GM21717 (cell line): ENCODE measurements around the gene EFNA5.

Experiments used
- ATAC-seq: cut with Tn5 transposase; IDR thresholded peaks from one replicate; pipeline ENCODE4 v1.9.1; 2021; ENCODE audit warnings: mild to moderate bottlenecking, moderate library complexity; ENCODE audit not compliant: unreplicated experiment

EFNA5 gene

GRCh38 chr5:107383414-107383813 is 287.3 kb downstream of the EFNA5 start:
- no peak for ATAC-seq

GRCh38 chr5:107381189-107381856 is 289.4 kb downstream of the EFNA5 start:
- ATAC-seq = no peak

DNA sequence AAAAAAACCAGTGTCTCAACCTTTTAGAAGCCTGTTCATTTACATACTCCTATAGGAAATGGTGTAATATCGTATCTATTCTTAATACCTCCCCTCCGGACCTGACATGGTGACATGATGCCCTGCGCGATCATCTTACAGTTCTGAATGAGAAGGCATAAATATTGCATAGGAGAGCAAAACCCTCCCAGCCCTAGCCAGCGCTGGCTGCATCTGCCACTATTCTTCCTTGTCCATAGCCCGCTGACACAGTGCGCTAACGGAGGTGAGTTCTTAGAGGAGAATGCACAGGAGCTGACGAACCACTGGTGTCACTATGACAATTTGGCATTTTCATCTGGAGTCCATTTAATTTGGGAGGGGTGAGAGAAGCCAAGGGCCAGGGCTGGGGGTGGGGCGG is 290.1 kb downstream of the EFNA5 start:
- no peak for ATAC-seq

DNA sequence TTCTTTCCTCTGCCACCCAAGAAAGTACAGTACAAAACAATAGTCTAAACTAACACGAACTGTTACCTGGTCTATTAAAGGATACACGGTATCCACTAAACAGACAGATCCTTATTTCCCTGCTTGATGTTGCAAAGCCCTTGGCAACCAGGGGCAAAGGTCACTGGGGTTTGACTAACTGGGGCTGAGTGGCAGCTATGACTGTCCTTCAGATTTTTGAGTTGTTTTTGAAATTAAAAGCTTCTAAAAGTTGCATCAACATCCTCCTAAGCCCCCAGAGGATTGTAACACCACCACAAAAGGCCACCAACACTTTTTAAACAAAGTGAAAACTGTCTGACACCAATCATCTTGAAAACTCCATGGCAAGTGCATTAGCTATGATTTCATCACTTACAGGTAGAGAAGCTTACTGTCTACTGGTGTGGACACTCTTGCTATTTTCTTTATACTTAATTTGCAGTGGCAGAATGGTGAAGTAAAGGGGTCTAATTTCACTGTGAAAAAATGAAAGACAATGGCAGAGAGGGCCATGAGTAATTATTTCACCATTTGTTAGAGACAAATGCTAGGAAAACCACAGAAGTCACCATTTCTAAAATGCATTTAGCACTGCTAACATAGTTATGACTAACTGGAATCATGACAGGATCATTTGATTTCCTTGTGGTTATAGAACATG is 292.4 kb downstream of the EFNA5 start:
- no peak for ATAC-seq

GRCh38 chr5:107377277-107377609 is 293.5 kb downstream of the EFNA5 start:
- no peak for ATAC-seq

DNA sequence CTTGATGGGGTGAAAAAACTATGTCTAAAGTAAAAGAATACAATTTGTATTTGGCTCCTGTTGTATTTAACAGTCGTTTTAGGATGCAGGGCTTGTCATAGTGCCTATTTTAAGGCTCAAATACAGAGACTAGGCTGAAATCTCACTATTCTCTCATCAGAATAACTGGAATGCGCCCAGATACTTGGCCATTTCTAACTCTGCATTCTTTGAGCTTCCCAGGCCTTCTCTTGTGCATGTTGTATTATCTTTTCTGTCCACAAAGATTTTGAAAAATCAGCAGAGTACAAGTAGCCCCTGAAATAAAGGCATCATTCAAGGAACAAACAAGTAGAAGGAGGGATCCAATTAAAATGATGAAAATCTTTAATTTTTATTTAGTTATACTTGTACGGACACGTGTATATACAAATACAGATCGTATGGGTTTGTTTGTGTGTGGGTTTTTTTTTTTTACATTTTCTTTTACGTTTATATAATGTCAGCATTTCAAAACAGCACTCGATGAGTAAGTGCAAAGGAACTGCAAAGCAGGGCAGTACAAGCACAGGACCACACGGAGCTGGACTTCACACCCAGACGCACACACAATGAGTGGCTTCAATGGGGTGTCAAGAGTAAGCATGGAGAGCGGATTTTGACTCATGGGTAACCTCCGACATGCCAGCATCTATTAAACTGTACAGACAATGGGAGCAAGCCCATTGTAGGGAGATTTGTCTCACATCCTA is 294.0 kb downstream of the EFNA5 start:
- ATAC-seq = no peak

GRCh38 chr5:107373549-107374263 is 297.0 kb downstream of the EFNA5 start:
- ATAC-seq = peak; percentile 66

- ATAC-seq = no peak
These were observed 297.9 kb downstream of the EFNA5 start for GRCh38 chr5:107372723-107373450.

DNA sequence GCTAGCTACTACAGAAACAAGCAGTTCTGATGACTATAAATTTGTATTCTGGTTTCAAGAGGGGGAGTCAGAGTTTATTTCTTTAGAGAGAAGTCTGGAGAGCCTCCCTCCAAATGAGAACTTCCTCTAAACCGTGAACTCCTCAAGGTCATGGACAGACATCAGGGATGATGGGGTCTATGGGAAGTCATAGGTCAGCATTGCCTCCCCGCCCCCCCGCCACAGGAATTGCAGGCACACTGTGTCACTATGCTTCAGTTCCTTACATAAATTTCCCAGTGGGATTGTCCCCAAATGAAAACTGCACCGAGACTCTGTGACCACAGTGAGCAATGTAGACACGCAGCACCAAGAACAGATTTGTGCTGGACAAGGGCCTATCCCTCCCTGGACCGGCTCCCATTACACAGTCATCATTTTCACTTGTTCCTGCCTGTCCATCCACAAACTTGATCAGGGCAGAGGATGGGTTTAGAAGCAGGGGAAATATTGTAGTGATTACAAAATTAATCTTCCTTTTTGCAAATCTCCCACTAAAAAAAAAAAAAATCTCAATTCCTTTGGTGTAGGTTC is 300.3 kb downstream of the EFNA5 start:
- ATAC-seq = no peak

DNA sequence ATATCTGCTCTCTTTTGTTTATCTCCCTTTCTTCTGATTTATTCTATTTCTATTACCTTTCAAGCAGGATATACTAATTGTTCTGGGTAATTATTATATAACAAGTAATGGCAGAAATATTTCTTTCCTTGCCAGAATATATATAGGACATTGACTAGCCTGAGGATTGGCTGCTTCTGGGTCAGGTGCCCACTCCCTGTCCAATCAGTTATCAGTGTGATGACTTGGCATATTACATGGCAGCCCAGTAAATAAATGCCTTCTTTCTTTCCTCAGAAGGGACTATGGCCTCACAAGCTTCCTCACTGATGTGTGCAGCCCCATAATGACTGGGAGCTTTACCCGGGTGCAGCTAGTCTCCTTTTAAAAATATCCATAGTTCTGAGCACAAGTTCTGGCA is 301.1 kb downstream of the EFNA5 start:
- ATAC-seq = no peak

GRCh38 chr5:107368615-107369014 is 302.1 kb downstream of the EFNA5 start:
- ATAC-seq = no peak

GRCh38 chr5:107367939-107368338 is 302.8 kb downstream of the EFNA5 start:
- ATAC-seq = no peak

DNA sequence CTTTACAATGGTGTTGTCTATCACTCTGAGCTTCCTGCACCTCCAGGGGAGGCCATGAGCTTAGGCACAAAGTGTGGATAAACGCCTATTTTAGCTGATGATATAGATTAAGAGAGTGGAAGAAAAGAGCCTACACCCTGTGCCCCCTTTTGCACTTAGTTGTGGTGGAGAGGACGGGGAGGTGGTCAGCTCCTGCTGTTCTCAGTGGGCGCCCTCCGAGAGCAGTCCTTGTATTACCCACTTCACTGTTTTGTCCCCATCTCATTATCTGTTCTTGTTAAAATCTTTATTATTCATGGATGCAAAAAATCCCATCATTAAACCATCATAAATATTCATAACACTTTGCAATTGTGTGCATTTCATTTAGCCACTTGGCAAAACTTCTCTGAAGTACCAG is 303.3 kb downstream of the EFNA5 start:
- ATAC-seq = no peak

- ATAC-seq = peak; percentile 58
These were observed 305.2 kb downstream of the EFNA5 start for GRCh38 chr5:107365320-107366109.

DNA sequence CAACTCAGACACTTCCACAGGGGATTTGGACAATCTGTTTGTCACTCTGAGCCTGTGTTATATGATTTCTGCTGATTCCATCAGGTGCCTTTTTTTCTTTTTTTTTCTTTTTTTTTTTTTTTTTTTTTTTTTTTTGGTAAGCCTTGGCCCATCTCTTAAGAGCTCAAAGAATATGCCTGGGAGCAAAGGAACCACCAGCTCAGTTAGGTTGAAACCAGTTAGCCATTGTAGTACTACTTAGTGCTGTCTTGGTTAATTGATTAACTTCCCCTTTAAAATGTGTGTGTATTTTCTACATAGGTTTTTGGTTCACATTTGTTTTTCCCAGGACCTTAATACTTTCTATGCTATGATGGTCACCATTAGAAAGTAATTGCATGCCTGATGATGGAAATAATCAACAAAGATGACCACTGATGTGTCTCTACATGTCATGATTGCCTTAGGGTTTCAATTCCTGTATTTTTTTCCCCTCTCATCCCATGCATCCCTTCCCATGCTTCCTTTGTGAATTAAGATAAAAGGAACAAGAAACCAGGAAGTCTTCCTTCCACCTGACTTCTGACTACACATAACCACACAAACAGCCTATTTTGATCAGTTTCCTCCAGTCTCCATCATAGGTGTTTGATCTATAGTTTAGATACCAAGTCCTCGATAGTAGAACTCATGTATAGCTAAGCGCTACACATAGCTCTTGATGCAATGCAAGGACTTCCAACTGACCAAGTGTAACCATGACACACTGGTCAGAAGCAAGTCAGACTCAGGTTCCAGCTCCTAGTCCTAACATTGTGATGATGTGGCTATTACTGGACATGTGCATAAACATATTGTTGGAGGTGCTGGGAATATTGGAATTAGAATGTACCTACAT is 306.1 kb downstream of the EFNA5 start:
- ATAC-seq = peak; percentile 2

DNA sequence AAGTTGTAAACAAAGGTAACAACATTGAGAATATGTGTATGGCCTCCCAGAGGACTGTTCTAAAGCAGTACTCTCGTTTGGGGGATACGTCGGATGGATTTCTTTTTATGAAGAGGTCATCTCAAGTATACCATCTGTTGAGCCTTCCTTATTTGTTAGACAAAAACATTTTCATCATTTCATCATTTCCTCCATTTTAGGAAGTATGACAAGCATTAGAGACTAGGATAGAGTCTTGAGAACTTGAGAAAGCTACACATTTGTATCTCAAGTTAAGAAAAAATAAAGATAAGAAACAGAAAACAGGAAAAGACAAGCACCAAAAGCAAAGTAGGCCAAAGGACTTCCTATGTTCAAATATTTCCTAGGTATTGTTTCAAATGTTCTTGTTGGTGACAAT is 307.0 kb downstream of the EFNA5 start:
- no peak for ATAC-seq

DNA sequence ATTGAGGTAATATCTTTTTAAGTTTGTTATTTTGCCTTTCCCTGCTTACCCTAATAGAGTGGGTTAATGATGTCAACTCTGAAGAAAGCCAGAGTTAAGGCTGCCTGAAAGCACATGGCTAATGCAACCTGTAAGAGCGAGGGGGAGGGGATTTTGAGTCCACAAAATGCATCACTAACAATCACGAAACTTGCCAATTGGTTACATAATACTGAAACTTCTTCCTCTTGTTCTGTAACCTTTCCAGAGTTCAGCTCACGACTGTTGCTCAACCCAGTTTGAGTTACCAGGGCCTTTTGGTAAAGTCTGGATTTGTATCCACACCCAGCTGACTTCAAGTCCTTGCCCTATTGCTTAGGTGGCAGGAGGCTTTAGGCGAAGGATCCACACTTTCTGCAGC is 308.8 kb downstream of the EFNA5 start:
- no peak for ATAC-seq

DNA sequence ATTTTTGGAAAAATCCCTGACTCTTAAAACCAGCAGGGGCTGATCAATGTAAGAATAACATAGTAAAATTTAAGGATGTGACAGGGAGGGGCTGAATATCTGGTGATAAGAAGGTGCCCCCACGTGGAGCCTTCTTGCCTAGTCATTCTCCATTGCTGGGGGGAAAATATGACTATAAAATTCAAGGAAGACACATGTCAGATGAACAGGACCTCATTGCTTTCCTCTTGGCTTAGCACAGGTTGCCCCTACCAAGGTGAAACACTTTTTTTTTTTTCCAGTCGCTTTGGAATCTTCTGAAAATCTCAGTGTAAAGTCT is 310.9 kb downstream of the EFNA5 start:
- ATAC-seq = no peak
